Measurements from ENCODE around the gene EXOSC9. TPM values are rescaled to one million over a fixed set of nuclear protein-coding genes. Genes with fewer than 3 reads are reported as not detected.

EXOSC9 gene
- total RNA-seq, 1 experiment from 2014 or later, result 69.1 TPM

DNA sequence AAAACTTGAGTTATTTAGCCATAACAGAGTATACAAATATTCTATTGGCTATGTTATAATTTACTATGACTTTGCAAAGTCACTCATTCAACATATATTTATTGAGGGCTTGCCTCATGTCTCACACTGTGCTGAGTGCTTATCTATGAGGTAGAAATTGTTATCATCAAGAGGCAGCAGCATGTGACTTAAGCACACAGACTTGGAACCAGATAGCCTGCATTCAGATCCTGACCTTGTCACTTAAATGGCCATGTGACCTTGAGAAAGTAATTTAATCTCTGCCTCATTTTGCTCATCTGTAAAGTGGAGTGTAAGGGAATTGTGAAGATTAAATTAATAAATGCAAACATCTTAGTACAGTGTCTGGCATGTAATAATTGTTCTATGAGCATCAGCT is 10.1 kb upstream of the EXOSC9 start:
- Mint-ChIP-seq H3K27me3 (ENCODE audit: low read depth) (no peaks in the 10 kb centered on the region; the same call in 1 of the 2 replicates), H3K36me3 (ENCODE audit: insufficient read depth in 1 of 3, low read depth in 3 of 3) (no peaks in the 10 kb centered on the region), H3K4me3 (no peak overlapping the region), H3K27ac (no peak overlapping the region), H3K9me3 (no peaks in the 10 kb centered on the region), H3K4me1 (peaks cover 32 to 36% of the 10 kb centered on the region in 2 experiments)
- Histone ChIP-seq H2BK15ac (ENCODE audit: low read depth, low read length) (no peak overlapping the region), H2BK5ac (ENCODE audit: insufficient read length, low read length) (no peak overlapping the region), H3K4me2 (ENCODE audit: insufficient read depth, insufficient read length, low read length) (no peak overlapping the region), H4K8ac (replicated peaks; ENCODE audit: insufficient read length, low read depth, low read length) (no peak overlapping the region), H3K4ac (ENCODE audit: low read depth, low read length) (no peak overlapping the region), H3K9ac (ENCODE audit: extremely low read depth, insufficient read length, low read length) (no peak overlapping the region), H3K27ac (ENCODE audit: insufficient read length, low read depth, low read length) (no peak overlapping the region), H3K79me2 (ENCODE audit: insufficient read depth, low read length) (no peaks in the 10 kb centered on the region), H3K79me1 (ENCODE audit: insufficient read depth, low read depth, low read length, poor library complexity, severe bottlenecking) (no peaks in the 10 kb centered on the region), H3K56ac (ENCODE audit: insufficient read length, low read depth, low read length) (no peak overlapping the region), H3K14ac (ENCODE audit: insufficient read depth, low read length) (no peak overlapping the region), H4K20me1 (ENCODE audit: control insufficient read depth, insufficient read depth, insufficient read length) (no peaks in the 10 kb centered on the region), H3T11ph (ENCODE audit: low read length) (no peak overlapping the region), H3K23me2 (ENCODE audit: insufficient read length, low read depth, low read length, poor library complexity, severe bottlenecking) (no peaks in the 10 kb centered on the region), H3K23ac (ENCODE audit: insufficient read length, low read depth, low read length) (no peak overlapping the region), H3K9me3 (ENCODE audit: control insufficient read depth, low read depth, low read length) (no peaks in the 10 kb centered on the region), H4K5ac (ENCODE audit: insufficient read length, low read depth, low read length) (no peak overlapping the region), H3K27me3 (ENCODE audit: insufficient read depth, low read length) (no peaks in the 10 kb centered on the region), H2AFZ (ENCODE audit: low read length) (no peak overlapping the region), H3K4me1 (ENCODE audit: insufficient read depth, low read length) (peaks cover 7% of the 10 kb centered on the region), H4K91ac (ENCODE audit: insufficient read length, low read depth, low read length) (no peak overlapping the region), H2BK12ac (ENCODE audit: insufficient read length, low read depth, low read length) (no peak overlapping the region), H2BK20ac (ENCODE audit: low read depth, low read length, poor library complexity, severe bottlenecking) (no peak overlapping the region), H2AK5ac (ENCODE audit: insufficient read length, low read length) (no peak overlapping the region), H3K18ac (ENCODE audit: insufficient read length, low read depth, low read length) (no peak overlapping the region), H2BK120ac (ENCODE audit: low read depth, low read length, poor library complexity, severe bottlenecking) (no peak overlapping the region)
- no peak for DNase-seq
- TF ChIP-seq CTCF (conservative IDR thresholded peaks at IDR 0.05), result no peak

Measured in H9 (cell line).